Nasal cavity respiratory epithelium epithelial cell of viscerocranial mucosa (primary cell): ENCODE measurements around the gene SPINK8. TPM values are rescaled to one million over a fixed set of nuclear protein-coding genes. Genes with fewer than 3 reads are reported as not detected.

ENCODE experiments used
- total RNA-seq: library from RNA; depleted of rRNA; stranded (reverse); fragments of >200 nt; gene quantifications from 2 replicates; pipeline ENCODE4 v1.2.3, GENCODE V29; 2014

The SPINK8 gene
- total RNA-seq = not detected in 2 replicates

DNA sequence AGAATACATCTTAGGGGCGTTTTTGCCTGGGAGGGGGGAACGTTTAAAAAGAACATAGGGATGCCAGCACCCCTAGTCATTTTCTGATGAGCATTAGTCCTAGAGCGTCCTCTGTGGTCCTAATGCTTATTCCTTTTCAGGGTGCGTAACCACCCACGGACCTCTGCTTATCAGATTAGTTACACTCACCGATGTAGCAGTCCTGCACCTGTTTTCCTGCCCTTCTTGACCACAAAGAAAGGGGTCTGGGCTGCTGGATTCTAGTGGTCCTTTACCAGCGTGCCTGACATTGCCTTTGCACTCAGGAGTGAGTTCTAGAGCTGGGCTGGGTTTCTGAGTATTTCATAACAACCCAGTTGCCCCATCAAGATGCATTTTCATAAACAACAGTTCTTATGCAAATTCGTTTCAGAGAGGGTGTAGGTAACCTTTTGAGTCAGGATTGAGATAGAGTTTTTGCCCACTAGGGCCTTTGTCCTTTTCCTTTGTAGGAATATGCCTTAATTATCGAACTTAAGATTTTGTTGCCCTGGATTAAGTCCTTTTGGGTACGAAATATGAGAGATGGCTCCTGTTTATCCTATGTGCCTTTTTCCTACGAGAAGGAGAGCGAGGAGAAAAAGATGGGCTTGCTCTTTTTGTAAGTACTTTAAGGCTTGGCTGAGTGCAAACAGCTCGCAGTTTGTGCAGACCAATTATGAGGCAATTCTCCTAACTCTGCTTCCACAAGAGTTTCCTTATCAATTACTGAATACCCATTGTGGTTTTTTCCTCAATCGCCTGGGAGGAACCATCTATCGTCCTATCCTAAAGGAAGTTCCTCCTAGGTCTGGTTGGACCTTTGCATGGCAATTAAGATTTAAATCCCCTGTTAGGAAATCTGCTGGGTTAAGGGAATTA lies at the start of gene SPINK8:
Gene SPINK8 (minus strand): TSS at position 316 of the 900 bp plus-strand sequence. CDS start 5,320 bp downstream, outside the sequence.

DNA sequence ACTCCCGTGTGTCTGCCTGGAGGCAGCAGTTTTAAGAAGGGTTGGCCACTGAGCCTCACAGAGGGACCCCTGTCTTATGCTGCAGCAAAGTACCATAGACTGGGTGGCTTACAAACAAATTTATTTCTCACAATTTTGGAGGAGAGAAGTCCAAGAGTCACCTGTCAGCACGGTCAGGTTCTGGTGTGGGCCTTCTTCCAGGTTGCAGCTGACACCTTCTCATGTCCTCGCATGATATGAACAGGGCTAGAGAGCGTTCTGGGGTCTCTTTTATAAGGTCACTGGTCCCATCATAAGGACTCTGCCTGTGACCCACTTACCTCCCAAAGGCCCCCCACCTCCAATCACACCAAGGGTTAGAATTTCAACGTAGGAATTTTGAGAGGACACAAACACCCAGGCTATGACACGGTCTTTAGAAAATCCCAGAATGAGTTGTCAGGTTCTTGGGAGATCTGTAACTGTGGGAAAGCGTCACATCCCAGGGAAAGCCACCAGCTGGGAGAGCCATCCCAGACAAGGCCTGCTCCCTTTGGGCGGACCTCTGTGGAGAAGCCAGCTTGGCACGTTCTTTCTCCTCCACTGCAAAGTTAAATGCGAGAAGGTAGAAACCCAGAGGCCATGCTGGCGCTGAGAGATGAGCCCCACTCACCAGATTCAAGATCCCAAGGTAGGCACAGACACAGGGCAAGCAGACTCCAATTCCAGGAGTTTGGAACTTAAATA lies 38.4 kb upstream of the SPINK8 start, which contains the start of gene FBXW12:
Gene FBXW12 (plus strand): TSS at position 569 of the 726 bp plus-strand sequence. CDS start 549 bp downstream, outside the sequence.

DNA sequence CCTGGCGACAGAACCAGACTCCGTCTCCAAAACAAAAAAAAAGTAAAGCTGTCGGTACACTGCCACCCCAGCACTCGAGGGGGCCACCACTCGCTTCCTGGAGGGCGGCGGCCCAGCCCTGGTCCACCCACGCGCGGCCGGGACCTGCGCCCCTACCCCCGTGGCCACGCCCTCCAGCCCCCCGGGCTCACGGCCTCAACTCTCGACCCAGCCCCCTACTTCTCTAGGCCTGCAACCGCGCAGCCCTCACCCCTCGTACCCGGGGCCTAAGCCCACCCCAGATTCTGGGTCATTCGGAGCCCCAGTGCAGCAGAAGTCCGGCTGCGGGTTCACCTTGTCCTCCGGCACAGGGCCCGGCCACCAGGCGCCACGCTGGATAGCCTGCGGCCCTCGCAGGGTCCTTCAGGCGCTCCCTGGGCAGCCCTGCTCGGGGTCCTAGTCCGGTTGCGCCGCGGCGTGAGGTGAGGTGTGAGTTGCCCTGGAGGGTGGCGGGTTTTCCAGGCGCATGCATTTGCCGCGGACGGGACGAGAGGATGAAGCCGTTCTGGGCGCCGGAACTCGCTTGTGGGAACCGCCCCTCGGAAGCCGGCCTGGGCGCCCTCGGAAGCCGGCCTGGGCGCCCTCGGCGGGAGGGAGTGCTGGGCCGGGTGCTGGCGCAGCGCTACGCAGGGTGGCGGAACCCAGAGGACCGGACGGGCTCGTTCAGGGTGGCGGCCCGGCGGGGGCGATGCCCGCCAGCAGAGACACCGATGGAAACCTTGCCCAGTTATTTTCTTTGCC lies 32.3 kb downstream of the SPINK8 start, which contains the start of gene NME6:
Gene NME6 (minus strand): TSS at position 348 of the 780 bp plus-strand sequence.

Other genes starting within 250 kb of the SPINK8 start
- gene CDC25A, start 145.2 kb downstream of the SPINK8 start, total RNA-seq = 3.0 and 8.2 TPM in 2 replicates
- 1.2 and 3.1 TPM in 2 replicates for gene CAMP, start 110.2 kb downstream of the SPINK8 start, total RNA-seq
- gene ZNF589, start 92.6 kb downstream of the SPINK8 start, total RNA-seq = 2.7 and 6.8 TPM in 2 replicates
- 27.0 and 33.9 TPM in 2 replicates for gene NME6, start 32.3 kb downstream of the SPINK8 start, total RNA-seq
- not detected in 2 replicates for gene FBXW12, start 38.6 kb upstream of the SPINK8 start, total RNA-seq
- gene PLXNB1, start 96.4 kb upstream of the SPINK8 start, total RNA-seq = 49.9 and 257 TPM in 2 replicates
- 44.0 and 70.4 TPM in 2 replicates for gene CCDC51, start 106.5 kb upstream of the SPINK8 start, total RNA-seq
- 224 and 359 TPM in 2 replicates for gene TMA7, start 106.6 kb upstream of the SPINK8 start, total RNA-seq
- gene ATRIP, start 113.1 kb upstream of the SPINK8 start, total RNA-seq = 5.1 and 5.4 TPM in 2 replicates
- 109 and 119 TPM in 2 replicates for gene SHISA5, start 170.5 kb upstream of the SPINK8 start, total RNA-seq
- gene PFKFB4, start 223.1 kb upstream of the SPINK8 start, total RNA-seq = 4.4 and 15.7 TPM in 2 replicates
- 2.4 and 12.2 TPM in 2 replicates for gene UCN2, start 230.1 kb upstream of the SPINK8 start, total RNA-seq